ENCODE results near the gene GRIK5.
"Not testable (repeated sequence)": the region's sequence is repeated elsewhere in the genome, so short reads cannot be mapped to it uniquely, and the experiment has no call there.

The GRIK5 gene

GRCh38 chr19:42006569-42006968 is 63.4 kb downstream of the GRIK5 start:
- no peak for DNase-seq

GRCh38 chr19:42005504-42005903 is 64.5 kb downstream of the GRIK5 start:
- no peak for DNase-seq

- DNase-seq = no peak
These were observed 66.3 kb downstream of the GRIK5 start for GRCh38 chr19:42003506-42004294.

DNA sequence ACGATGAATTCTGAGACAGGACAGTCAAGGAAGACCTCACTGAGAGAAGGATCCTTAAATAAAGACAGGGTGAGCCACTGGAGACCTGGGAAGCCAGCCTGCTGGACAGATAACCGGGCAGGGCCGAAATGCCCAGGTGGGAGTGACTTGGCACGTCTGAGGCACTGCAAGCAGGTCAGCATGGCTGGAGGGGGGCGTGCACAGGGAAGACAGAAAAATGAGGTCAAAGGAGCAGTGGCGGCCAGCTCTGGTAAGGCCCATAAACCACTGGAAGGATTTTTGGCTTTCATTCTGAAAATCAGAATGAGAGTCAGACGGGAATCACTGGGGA is 70.2 kb downstream of the GRIK5 start:
- DNase-seq = no peak

GRCh38 chr19:41999071-41999877 is 70.7 kb downstream of the GRIK5 start:
- DNase-seq = no peak

GRCh38 chr19:41998246-41999020 is 71.6 kb downstream of the GRIK5 start:
- no peak for DNase-seq

- no peak for DNase-seq
These were observed 72.2 kb downstream of the GRIK5 start for GRCh38 chr19:41997851-41998229.

GRCh38 chr19:41997121-41997850 is 72.7 kb downstream of the GRIK5 start:
- DNase-seq = no peak

- peak; percentile 21 for DNase-seq
These were observed 73.8 kb downstream of the GRIK5 start for GRCh38 chr19:41995959-41996797.

GRCh38 chr19:41994994-41995958 is 74.7 kb downstream of the GRIK5 start:
- no peak for DNase-seq

DNA sequence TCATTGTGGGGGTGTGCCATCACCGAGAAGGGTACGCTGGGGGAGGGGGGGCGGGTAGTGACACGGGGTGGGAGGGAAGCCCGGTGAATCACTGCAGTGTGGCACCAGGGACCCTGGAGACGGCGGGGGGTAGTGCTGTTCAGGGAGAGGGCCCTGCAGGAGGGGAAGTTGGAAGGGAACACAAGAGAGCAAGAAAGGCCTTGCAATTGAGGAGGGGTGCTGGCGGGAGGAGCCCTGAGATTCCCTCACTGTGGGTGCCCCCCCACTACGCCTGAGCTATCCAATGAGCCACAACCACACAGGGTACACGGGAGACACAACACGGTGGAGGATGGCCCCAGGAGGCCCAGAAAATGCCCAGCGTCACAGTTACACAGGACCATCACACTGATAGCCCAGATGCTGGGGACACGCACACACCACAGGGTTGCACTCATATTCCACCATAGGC is 75.5 kb downstream of the GRIK5 start:
- DNase-seq = no peak

DNA sequence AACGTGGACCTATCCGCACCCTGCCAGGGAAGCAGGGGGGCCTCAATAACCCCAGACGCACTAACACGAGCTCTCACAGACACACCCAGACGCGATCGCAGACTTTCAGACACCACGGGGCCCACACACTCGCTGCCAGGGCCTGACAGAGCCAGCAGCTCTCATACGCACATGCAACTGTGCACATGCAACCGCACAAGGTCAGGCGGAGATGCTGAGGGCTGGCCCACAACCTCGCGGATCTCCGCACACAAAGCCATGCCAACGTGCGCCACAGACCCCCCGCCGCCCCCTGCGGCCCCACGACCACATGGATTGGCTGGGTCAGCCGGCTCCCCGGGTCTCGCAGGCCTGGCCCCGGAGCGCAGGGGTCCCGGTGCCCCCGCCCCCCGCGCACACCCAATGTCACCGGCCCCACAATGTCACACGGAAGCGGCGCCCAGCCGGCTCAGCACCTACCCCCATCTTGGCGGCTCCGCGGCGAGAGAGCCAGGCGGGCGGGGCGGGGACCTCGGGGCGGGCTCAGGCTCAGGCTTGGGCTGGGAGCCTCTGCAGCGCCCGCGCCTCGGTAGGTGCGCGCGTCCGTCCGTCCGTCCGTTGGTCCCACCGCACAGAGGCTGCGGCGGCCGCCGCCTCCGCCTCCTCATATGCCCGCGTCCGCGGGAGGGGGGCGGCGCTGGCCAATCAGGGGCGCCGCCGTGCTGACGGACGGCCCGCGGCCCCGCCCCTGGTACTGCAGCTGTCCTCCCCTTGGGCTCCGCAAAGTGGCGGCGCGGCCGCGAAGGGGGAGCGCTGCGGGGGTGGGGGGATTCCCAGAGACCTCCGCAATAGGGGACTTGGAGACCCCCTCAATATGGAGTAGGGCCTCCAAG is 76.2 kb downstream of the GRIK5 start, which contains the start of gene ATP1A3:
ATP1A3 (minus strand) TSS at position 619 of the 872 bp plus-strand sequence; CDS start at position 465, 154 bp downstream.
- peak; percentile 29 for DNase-seq

DNA sequence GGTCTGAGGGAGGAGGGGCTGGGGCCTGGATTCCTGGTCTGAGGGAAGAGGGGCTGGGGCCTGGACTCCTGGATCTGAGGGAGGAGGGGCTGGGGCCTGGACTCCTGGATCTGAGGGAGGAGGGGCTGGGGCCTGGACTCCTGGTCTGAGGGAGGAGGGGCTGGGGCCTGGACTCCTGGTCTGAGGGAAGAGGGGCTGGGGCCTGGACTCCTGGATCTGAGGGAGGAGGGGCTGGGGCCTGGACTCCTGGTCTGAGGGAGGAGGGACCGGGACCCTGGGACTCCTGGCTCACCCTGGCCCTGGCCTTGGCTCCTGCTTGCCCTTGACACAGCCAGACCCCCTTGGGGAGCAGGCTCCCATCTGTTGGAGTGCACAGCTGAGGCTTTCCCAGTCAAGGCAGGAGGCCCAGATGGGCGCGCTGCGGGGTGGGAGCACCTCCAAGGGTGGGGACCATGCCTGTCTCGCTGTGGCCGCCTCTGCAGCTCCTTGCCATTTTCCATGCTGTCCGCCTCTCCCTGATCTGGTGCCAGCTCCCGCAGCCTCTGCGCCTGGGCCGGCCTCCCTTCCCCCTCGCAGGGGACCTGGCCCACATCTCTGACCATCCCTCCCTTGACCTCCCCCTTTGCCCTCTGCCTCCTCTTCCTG is 78.0 kb downstream of the GRIK5 start:
- not testable (repeated sequence) for DNase-seq

DNA sequence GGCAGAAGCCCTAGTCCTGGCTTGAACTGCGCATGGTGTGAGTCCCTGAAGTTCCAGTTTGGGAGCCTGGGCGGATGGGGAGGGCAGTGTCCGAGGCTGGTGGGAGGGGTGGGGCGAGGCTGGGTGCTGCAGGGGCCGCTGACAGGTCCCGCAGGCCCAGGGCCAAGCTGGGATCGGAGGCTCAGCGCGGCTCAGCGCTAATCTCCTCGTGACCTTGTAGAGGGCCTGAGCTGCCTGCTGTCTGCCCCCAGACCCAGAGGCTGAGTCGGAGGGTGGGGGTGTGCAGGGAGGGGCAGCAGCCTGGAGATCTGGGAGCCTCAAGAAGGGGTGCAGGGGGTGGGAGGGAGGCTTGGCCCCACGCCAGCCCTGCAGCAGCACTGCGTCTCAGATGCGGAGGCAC is 79.0 kb downstream of the GRIK5 start:
- no peak for DNase-seq

- no peak for DNase-seq
These were observed 79.4 kb downstream of the GRIK5 start for GRCh38 chr19:41990615-41991014.

GRCh38 chr19:41990028-41990427 is 80.0 kb downstream of the GRIK5 start:
- DNase-seq = no peak

DNA sequence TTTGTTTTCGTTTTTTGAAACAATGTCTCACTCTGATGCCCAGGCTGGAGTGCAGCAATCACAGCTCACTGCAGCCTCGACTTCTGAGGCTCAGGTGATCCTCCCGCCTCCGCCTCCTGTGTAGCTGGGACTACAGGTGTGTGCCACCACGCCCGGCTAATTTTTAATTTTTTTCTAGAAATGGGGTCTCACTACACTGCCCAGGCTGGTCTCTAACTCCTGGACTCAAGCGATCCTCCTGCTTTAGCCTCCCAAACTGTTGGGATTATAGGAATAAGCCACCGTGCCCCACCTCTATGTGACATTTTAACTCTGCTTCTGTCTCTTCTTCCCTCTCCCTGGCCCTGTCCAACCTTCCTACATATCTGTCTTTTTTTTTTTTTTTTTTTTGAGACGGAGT is 81.1 kb downstream of the GRIK5 start:
- no peak for DNase-seq

DNA sequence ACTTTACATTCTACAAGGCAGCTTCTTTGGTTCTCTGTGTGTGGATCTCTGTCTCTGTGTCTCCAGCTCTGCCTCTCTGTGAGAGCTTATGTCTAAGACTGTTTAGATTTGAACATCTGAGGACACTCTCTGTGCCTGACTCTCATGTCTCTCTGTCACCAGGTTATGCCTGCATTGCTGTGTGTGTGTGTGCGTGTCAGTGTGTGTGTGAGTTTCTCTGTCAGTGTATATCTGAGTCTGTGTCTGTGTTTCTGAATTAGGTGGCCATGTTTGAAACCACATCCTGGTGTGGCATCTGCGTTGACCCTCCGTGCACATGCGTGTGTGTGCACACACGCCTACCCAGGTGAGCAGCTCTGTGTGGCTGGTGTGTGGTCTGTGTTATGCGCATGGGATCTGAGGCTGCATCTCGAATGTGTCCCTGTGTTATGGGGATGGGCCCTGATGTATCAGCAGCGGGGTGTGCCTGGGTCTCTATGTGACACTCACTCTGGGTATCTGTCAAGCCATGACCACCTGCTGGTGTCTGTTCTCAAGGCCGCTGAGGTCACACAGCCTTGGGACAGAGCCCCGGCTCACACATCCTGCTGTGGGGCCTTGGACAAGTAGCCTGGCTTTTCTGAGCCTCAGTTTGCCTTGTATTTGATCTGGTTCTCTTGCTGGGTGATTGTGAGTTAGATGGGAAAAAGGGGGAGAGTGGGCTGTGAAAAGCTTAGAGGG is 82.7 kb downstream of the GRIK5 start:
- DNase-seq = no peak

Measured in NCI-H1092 (cell line).